Trophoblast cell (in vitro differentiated cells and primary cell): Measurements from ENCODE around the gene ACTR8.

Source experiments
- DNase-seq, 2 donors: peaks; one replicate each; pipeline ENCODE4 v3.0.0-alpha.2; 2016
- H2AFZ ChIP-seq: 2 replicates; pipeline ENCODE4 v1.6.1; 2013; ENCODE audit warnings: low read length, moderate library complexity, mild to moderate bottlenecking; ENCODE audit not compliant: insufficient read depth, poor library complexity
- H2AK5ac ChIP-seq: 2 replicates; pipeline ENCODE4 v1.6.1; 2013; ENCODE audit warnings: mild to moderate bottlenecking, low read length
- H2BK120ac ChIP-seq: 2 replicates; pipeline ENCODE4 v1.6.1; 2013; ENCODE audit warnings: low read length, mild to moderate bottlenecking, moderate library complexity; ENCODE audit not compliant: insufficient read depth, poor library complexity
- H2BK12ac ChIP-seq: 2 replicates; pipeline ENCODE4 v1.6.1; 2013; ENCODE audit warnings: mild to moderate bottlenecking, low read length, moderate library complexity
- H2BK5ac ChIP-seq: 2 replicates; pipeline ENCODE4 v1.6.1; 2013; ENCODE audit warnings: low read length, low read depth, moderate library complexity, mild to moderate bottlenecking; ENCODE audit not compliant: poor library complexity
- H3K14ac ChIP-seq: 2 replicates; pipeline ENCODE4 v1.6.1; 2013; ENCODE audit warnings: mild to moderate bottlenecking, low read length
- H3K18ac ChIP-seq: 2 replicates; pipeline ENCODE4 v1.6.1; 2013; ENCODE audit warnings: mild to moderate bottlenecking, low read length
- H3K23ac ChIP-seq: 2 replicates; pipeline ENCODE4 v1.6.1; 2013; ENCODE audit warnings: low read length
- H3K27ac ChIP-seq: 2 replicates; pipeline ENCODE4 v1.5.1; 2013; ENCODE audit warnings: low read depth, mild to moderate bottlenecking, inconsistent platforms, low read length, moderate library complexity
- H3K27me3 ChIP-seq: 2 replicates; pipeline ENCODE4 v1.6.1; 2013; ENCODE audit warnings: inconsistent platforms, mild to moderate bottlenecking, low read length, moderate library complexity; ENCODE audit not compliant: insufficient read depth
- H3K36me3 ChIP-seq, 2 experiments: 1 replicate in 1 of 2; 2 replicates in 1 of 2; pipeline ENCODE4 v1.6.1; 2013; ENCODE audit warnings: low read length in 2 of 2, mild to moderate bottlenecking in 2 of 2, moderate library complexity in 1 of 2; ENCODE audit not compliant: insufficient read depth in 2 of 2, control insufficient read depth in 1 of 2
- H3K4ac ChIP-seq: 2 replicates; pipeline ENCODE4 v1.6.1; 2013; ENCODE audit warnings: low read depth, mild to moderate bottlenecking, low read length, moderate library complexity
- H3K4me1 ChIP-seq, 2 experiments: 1 replicate in 1 of 2; 2 replicates in 1 of 2; pipeline ENCODE4 v1.6.1; 2013; ENCODE audit warnings: low read length in 2 of 2, mild to moderate bottlenecking in 2 of 2, moderate library complexity in 1 of 2; ENCODE audit not compliant: insufficient read depth in 2 of 2, control insufficient read depth in 1 of 2
- H3K4me2 ChIP-seq: 2 replicates; pipeline ENCODE4 v1.6.1; 2013; ENCODE audit warnings: inconsistent platforms, mild to moderate bottlenecking, low read length, moderate library complexity
- H3K4me3 ChIP-seq: 2 replicates; pipeline ENCODE4 v1.5.1; 2013; ENCODE audit warnings: mild to moderate bottlenecking, low read depth, low read length, inconsistent platforms
- H3K79me1 ChIP-seq: one replicate; pipeline ENCODE4 v1.6.1; 2013; ENCODE audit warnings: low read length
- H3K79me2 ChIP-seq: 2 replicates; pipeline ENCODE4 v1.6.1; 2013; ENCODE audit warnings: low read length, mild to moderate bottlenecking; ENCODE audit not compliant: control insufficient read depth, insufficient read depth, poor library complexity
- H3K9ac ChIP-seq: 2 replicates; pipeline ENCODE4 v1.6.1; 2013; ENCODE audit warnings: mild to moderate bottlenecking, low read length
- H3K9me3 ChIP-seq: 2 replicates; pipeline ENCODE4 v1.6.1; 2013; ENCODE audit warnings: low read depth, mild to moderate bottlenecking, control low read depth, inconsistent platforms, low read length; ENCODE audit not compliant: insufficient read depth
- H4K12ac ChIP-seq: 2 replicates; pipeline ENCODE4 v1.6.1; 2013; ENCODE audit warnings: low read depth, mild to moderate bottlenecking, low read length, moderate library complexity
- H4K8ac ChIP-seq: 2 replicates; pipeline ENCODE4 v1.6.1; 2013; ENCODE audit warnings: low read depth, mild to moderate bottlenecking, low read length, moderate library complexity
- H4K91ac ChIP-seq: one replicate; pipeline ENCODE4 v1.6.1; 2013; ENCODE audit warnings: low read depth, mild to moderate bottlenecking, low read length, moderate library complexity
- WGBS: extraction: QIAGEN DNeasy Blood & Tissue Kit; methylation state at CpG from one replicate; pipeline ENCODE4 v1.1.7; 2013; ENCODE audit warnings: missing lambda C conversion rate; ENCODE audit not compliant: insufficient read length, insufficient coverage; ENCODE audit errors: extremely low coverage; 5-methylcytosine and 5-hydroxymethylcytosine counted together

ACTR8 gene

DNA sequence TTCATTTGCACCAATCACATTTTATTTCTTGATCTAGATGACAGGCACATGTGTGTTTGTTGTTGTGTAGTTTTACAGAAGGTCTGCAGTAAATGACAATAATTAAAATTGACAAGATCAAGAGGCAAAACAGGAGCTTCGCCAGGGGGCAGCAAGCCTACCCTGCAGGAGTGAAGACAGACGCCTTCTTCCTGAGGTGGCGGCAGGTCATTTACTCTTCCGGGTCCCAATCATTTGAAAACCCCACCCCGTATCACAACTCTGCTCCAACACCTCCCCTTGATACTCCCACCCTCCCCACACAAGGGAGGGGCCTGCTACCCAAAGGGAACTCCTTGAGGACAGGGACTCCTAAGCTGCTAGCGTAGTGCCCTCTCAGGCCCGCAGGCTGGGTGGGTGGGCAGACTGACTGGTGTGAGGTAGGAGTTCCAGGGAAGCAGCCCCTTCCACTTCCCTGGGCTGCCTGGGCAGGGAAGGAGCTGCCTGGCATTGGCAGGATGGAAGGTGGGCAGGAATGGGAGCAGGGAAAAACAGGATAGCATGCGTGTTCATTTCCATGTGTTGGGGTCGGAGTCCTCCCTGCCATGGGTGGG lies 48.8 kb downstream of the ACTR8 start:
- Histone ChIP-seq H3K27me3 (no peaks in the 10 kb centered on the region), H4K8ac (no peak overlapping the region), H3K4me1 (no peaks in the 10 kb centered on the region), H2AK5ac (no peak overlapping the region), H3K79me2 (no peaks in the 10 kb centered on the region), H2BK12ac (no peak overlapping the region), H2BK5ac (no peak overlapping the region), H3K4me3 (no peak overlapping the region), H3K27ac (no peak overlapping the region), H3K36me3 (no peaks in the 10 kb centered on the region), H2BK120ac (no peak overlapping the region), H3K4me2 (no peak overlapping the region), H3K18ac (no peak overlapping the region), H3K23ac (no peak overlapping the region), H3K9ac (no peak overlapping the region), H2AFZ (no peak overlapping the region), H3K79me1 (no peaks in the 10 kb centered on the region), H3K9me3 (peaks cover 4% of the 10 kb centered on the region), H4K12ac (no peak overlapping the region), H3K4ac (no peak overlapping the region), H3K14ac (no peak overlapping the region), H4K91ac (no peak overlapping the region)
- DNase-seq: no peak
- WGBS: no CpG with 5 or more reads among the region's 9 CpGs

DNA sequence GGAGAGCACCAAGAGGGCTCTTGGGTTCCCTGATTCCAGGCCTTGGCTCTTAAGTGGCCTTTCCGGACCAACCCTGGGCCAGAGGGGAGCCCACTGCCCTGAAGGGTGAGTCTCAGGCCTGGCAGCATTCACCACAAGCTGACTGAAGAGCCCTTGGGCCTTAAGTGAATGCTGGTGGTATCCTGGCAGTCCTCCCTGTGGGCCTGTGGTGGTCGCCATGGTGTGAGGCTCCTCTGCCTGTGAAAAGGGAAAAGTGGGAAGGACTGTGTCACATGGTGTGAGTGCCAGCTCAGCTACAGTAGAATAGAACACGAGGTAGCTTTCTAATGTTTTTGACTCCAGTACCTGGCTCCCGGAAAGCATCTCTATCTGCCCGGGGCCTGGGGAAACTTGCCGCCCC lies 51.0 kb downstream of the ACTR8 start:
- H4K12ac ChIP-seq: no peak overlapping the region
- H3K4me1 ChIP-seq: no peaks in the 10 kb centered on the region
- no CpG with 5 or more reads among the region's 6 CpGs for WGBS

DNA sequence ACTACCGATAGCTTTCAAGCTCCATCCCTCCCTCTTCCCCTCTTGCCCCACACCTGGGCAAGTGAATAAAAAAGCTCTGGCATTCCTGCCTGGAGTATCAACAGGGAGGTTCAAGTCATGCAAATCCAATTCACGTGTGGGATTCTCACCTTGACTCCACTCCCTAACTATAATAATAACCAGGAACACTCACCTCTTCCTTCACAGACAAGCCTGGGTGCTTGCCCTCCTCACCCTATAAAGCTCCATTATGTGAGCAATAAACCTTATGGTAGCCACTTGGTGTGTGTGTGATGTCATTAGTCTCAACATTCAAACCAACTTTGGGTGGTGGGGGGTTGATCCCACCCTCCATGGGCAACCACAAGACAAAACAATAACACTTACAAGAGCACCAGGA lies 52.3 kb downstream of the ACTR8 start:
- Histone ChIP-seq H4K8ac (no peak overlapping the region), H4K91ac (no peak overlapping the region), H3K4me3 (no peak overlapping the region), H4K12ac (no peak overlapping the region), H3K14ac (no peak overlapping the region), H3K27me3 (no peaks in the 10 kb centered on the region), H3K4me1 (no peaks in the 10 kb centered on the region), H3K9me3 (no peaks in the 10 kb centered on the region), H3K4ac (no peak overlapping the region), H3K4me2 (no peak overlapping the region), H3K9ac (no peak overlapping the region), H3K36me3 (no peaks in the 10 kb centered on the region), H2BK12ac (no peak overlapping the region), H3K79me2 (no peaks in the 10 kb centered on the region), H2BK120ac (no peak overlapping the region), H2AFZ (no peak overlapping the region), H3K23ac (no peak overlapping the region), H2AK5ac (no peak overlapping the region), H3K27ac (no peak overlapping the region), H2BK5ac (no peak overlapping the region), H3K18ac (no peak overlapping the region), H3K79me1 (no peaks in the 10 kb centered on the region)
- DNase-seq: no peak
- WGBS: no CpG with 5 or more reads among the region's 2 CpGs

More for the DNA sequence above, 51.0 kb downstream of the ACTR8 start:
- H3K79me1 ChIP-seq: no peaks in the 10 kb centered on the region
- H3K27ac ChIP-seq: no peak overlapping the region
- H2BK120ac ChIP-seq: no peak overlapping the region
- H3K23ac ChIP-seq: no peak overlapping the region
- no peak overlapping the region for H2BK12ac ChIP-seq
- no peaks in the 10 kb centered on the region for H3K36me3 ChIP-seq
- H2BK5ac ChIP-seq: no peak overlapping the region
- no peak overlapping the region for H4K91ac ChIP-seq
- no peak overlapping the region for H4K8ac ChIP-seq
- no peaks in the 10 kb centered on the region for H3K27me3 ChIP-seq
- no peak overlapping the region for H3K9ac ChIP-seq
- no peaks in the 10 kb centered on the region for H3K79me2 ChIP-seq
- no peak overlapping the region for H3K18ac ChIP-seq
- H2AFZ ChIP-seq: no peak overlapping the region
- H3K4me2 ChIP-seq: no peak overlapping the region
- no peak for DNase-seq
- H3K4ac ChIP-seq: no peak overlapping the region
- H3K14ac ChIP-seq: no peak overlapping the region
- H3K9me3 ChIP-seq: no peaks in the 10 kb centered on the region
- H2AK5ac ChIP-seq: no peak overlapping the region
- H3K4me3 ChIP-seq: no peak overlapping the region

DNA sequence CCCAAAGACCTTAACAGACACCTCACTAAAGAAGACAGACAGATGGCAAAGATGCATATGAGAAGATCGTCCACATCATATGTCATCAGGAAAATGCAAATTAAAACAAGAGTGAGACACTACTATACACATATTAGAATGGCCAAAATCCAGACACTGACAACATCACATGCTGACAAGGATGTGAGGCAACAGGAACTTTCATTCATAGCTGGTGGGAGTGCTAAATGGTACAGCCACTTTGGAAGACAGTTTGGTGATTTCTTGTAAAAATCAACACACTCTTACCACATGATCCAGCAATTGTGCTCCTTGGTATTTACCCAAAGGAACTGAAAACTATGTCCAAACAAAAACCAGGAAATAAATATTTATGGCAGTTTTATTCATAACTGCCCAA lies 53.4 kb downstream of the ACTR8 start:
- Histone ChIP-seq H4K91ac (no peak overlapping the region), H4K8ac (no peak overlapping the region), H2BK12ac (no peak overlapping the region), H2BK5ac (no peak overlapping the region), H3K79me1 (no peaks in the 10 kb centered on the region), H3K14ac (no peak overlapping the region), H3K23ac (no peak overlapping the region), H3K4me1 (no peaks in the 10 kb centered on the region), H3K79me2 (no peaks in the 10 kb centered on the region), H3K18ac (no peak overlapping the region), H4K12ac (no peak overlapping the region), H3K27ac (no peak overlapping the region), H2AK5ac (no peak overlapping the region), H3K9me3 (no peaks in the 10 kb centered on the region), H3K36me3 (no peaks in the 10 kb centered on the region), H2AFZ (no peak overlapping the region), H3K4me3 (no peak overlapping the region), H3K4me2 (no peak overlapping the region), H3K9ac (no peak overlapping the region), H2BK120ac (no peak overlapping the region), H3K27me3 (no peaks in the 10 kb centered on the region), H3K4ac (no peak overlapping the region)
- no peak for DNase-seq
- WGBS: no CpG with 5 or more reads among the region's 1 CpG
